Ascending aorta (tissue), 2 donors: ENCODE results near the gene PPP6R1. TPM values are rescaled to one million over a fixed set of nuclear protein-coding genes. Genes with fewer than 3 reads are reported as not detected.

Source experiments
- DNase-seq, 2 donors: peaks; one replicate each; pipeline ENCODE4 v3.0.0-alpha.2; 2019; ENCODE audit warnings: low spot score in 2 of 2
- H3K27ac ChIP-seq, 2 donors: fragments of 200-600 bp; sonication (generic); one replicate each; pipeline ENCODE4 v1.5.1; 2016 to 2017; ENCODE audit warnings: mild to moderate bottlenecking in 1 of 2
- H3K27me3 ChIP-seq: fragments of 200-600 bp; sonication (generic); one replicate; pipeline ENCODE4 v1.5.1; 2017
- H3K36me3 ChIP-seq, 2 donors: fragments of 200-600 bp; sonication (generic); one replicate each; pipeline ENCODE4 v1.5.1; 2016
- H3K4me1 ChIP-seq, 2 donors: fragments of 200-600 bp; sonication (generic); one replicate each; pipeline ENCODE4 v1.5.1; 2016 to 2017; ENCODE audit warnings: mild to moderate bottlenecking in 1 of 2
- H3K4me3 ChIP-seq, 2 donors: fragments of 200-600 bp; sonication (generic); one replicate each; pipeline ENCODE4 v1.5.1; 2016 to 2017; ENCODE audit warnings: mild to moderate bottlenecking in 1 of 2
- H3K9me3 ChIP-seq, 2 donors: fragments of 200-600 bp; sonication (generic); one replicate each; pipeline ENCODE4 v1.5.1; 2016
- CTCF ChIP-seq, 3 experiments: fragments of 200-600 bp in 2 of 3; fragments of 450-650 bp in 1 of 3; sonication (generic) in 2 of 3; IDR thresholded peaks; one replicate each; pipeline ENCODE4 v1.5.1; 2016 to 2019; ENCODE audit warnings: antibody characterized with exemption in 3 of 3, mild to moderate bottlenecking in 1 of 3, moderate library complexity in 1 of 3
- intact Hi-C: fragments of 100-400 bp; cut with DNase I; formaldehyde crosslinking; loops from one replicate; pipeline ENCODE4 v1.15.1; 2023
- total RNA-seq: library from RNA; depleted of rRNA; stranded (reverse); fragments of >200 nt; gene quantifications from one replicate; pipeline ENCODE4 v1.1.0, GENCODE V29; 2016

PPP6R1 gene
- total RNA-seq, 1 donor from 2014 or later, result 68.3 TPM

GRCh38 chr19:55273978-55274707 is 15.3 kb upstream of the PPP6R1 start:
- Histone ChIP-seq H3K27me3 (no peaks in the 10 kb centered on the region), H3K36me3 (peaks cover 34 to 68% of the 10 kb centered on the region in 2 donors), H3K4me1 (peaks cover 2% of the 10 kb centered on the region in 2 donors), H3K27ac (no peak overlapping the region), H3K9me3 (no peaks in the 10 kb centered on the region), H3K4me3 (no peak overlapping the region)
- no peak for TF ChIP-seq CTCF (IDR thresholded peaks at IDR 0.05)
- intact Hi-C loops, result no loop called here
- DNase-seq, result no peak

- DNase-seq, result no peak
- Histone ChIP-seq H3K27ac (no peak overlapping the region), H3K4me1 (no peaks in the 10 kb centered on the region), H3K27me3 (no peaks in the 10 kb centered on the region), H3K36me3 (peaks cover 29 to 62% of the 10 kb centered on the region in 2 donors), H3K9me3 (no peaks in the 10 kb centered on the region), H3K4me3 (no peak overlapping the region)
- TF ChIP-seq CTCF (IDR thresholded peaks at IDR 0.05), result no peak
- intact Hi-C loops, result no loop called here
Observed at GRCh38 chr19:55272142-55272541, 13.3 kb upstream of the PPP6R1 start.

- H3K4me3 ChIP-seq, result no peak overlapping the region
- H3K27me3 ChIP-seq, result no peaks in the 10 kb centered on the region
- no peak for TF ChIP-seq CTCF (IDR thresholded peaks at IDR 0.05)
- peaks cover 20 to 51% of the 10 kb centered on the region in 2 donors for H3K36me3 ChIP-seq
- intact Hi-C loops, result no loop called here
- no peaks in the 10 kb centered on the region for H3K4me1 ChIP-seq
- DNase-seq, result no peak
- H3K9me3 ChIP-seq, result no peaks in the 10 kb centered on the region
- H3K27ac ChIP-seq, result no peak overlapping the region
Observed at GRCh38 chr19:55270172-55270942, 11.5 kb upstream of the PPP6R1 start.

- no peak overlapping the region for H3K27ac ChIP-seq
- peaks cover 16 to 42% of the 10 kb centered on the region in 2 donors for H3K36me3 ChIP-seq
- intact Hi-C loops, result no loop called here
- no peak overlapping the region for H3K4me3 ChIP-seq
- H3K9me3 ChIP-seq, result no peaks in the 10 kb centered on the region
- H3K27me3 ChIP-seq, result no peaks in the 10 kb centered on the region
- H3K4me1 ChIP-seq, result no peaks in the 10 kb centered on the region
- DNase-seq, result no peak
- TF ChIP-seq CTCF (IDR thresholded peaks at IDR 0.05), result no peak
Observed at GRCh38 chr19:55269299-55269698, 10.5 kb upstream of the PPP6R1 start.

- no peak overlapping the region for H3K27ac ChIP-seq
- H3K4me1 ChIP-seq, result no peaks in the 10 kb centered on the region
- H3K9me3 ChIP-seq, result no peaks in the 10 kb centered on the region
- H3K27me3 ChIP-seq, result no peaks in the 10 kb centered on the region
- no peak for TF ChIP-seq CTCF (IDR thresholded peaks at IDR 0.05)
- peaks cover 4 to 18% of the 10 kb centered on the region in 2 donors for H3K36me3 ChIP-seq
- no peak for DNase-seq
- intact Hi-C loops, result no loop called here
- H3K4me3 ChIP-seq, result no peak overlapping the region
Observed at GRCh38 chr19:55266840-55267239, 8.0 kb upstream of the PPP6R1 start.
